Right cardiac atrium (tissue), 5 donors: Measurements from ENCODE around the gene RTRAF. TPM values are rescaled to one million over a fixed set of nuclear protein-coding genes. Genes with fewer than 3 reads are reported as not detected.
A peak's percentile ranks its signal among the peaks of the same experiment; 100 is the strongest.

ENCODE experiments used
- ATAC-seq, 2 donors: fragments of 200-7000 bp; cut with Tn5 transposase; one replicate each; pipeline versions ENCODE4 v1.8.0 to v1.9.1; 2020; ENCODE audit warnings: moderate library complexity in 2 of 2, mild to moderate bottlenecking in 1 of 2
- DNase-seq, 3 donors: peaks; one replicate each; pipeline ENCODE4 v3.0.0-alpha.2; 2020
- H3K27ac ChIP-seq: one replicate; pipeline ENCODE4 v1.5.1; 2013; ENCODE audit warnings: mild to moderate bottlenecking, low read length, control low read depth, moderate library complexity
- H3K27me3 ChIP-seq: one replicate; pipeline ENCODE4 v1.6.1; 2013; ENCODE audit not compliant: control insufficient read depth, insufficient read depth
- H3K4me1 ChIP-seq: one replicate; pipeline ENCODE4 v1.6.1; 2013; ENCODE audit warnings: low read length; ENCODE audit not compliant: control insufficient read depth, insufficient read depth
- H3K4me3 ChIP-seq: one replicate; pipeline ENCODE4 v1.5.1; 2013; ENCODE audit warnings: low read length, control low read depth
- H3K9me3 ChIP-seq: one replicate; pipeline ENCODE4 v1.6.1; 2013; ENCODE audit warnings: low read length; ENCODE audit not compliant: control insufficient read depth
- WGBS: extraction: QIAGEN DNeasy Blood & Tissue Kit; methylation state at CpG from one replicate; pipeline ENCODE4 v1.1.7; 2013; 5-methylcytosine and 5-hydroxymethylcytosine counted together
- intact Hi-C, 4 donors: fragments of 100-400 bp; cut with DNase I; formaldehyde crosslinking; loops; one replicate each; pipeline versions ENCODE4 v1.11.0 to v1.14.0; 2022 to 2023
- polyA plus RNA-seq: library from polyadenylated mRNA; stranded (reverse); fragments of 200-250 nt; gene quantifications from one replicate; pipeline ENCODE4 v1.2.3, GENCODE V29; 2013
- total RNA-seq, 4 donors: library from RNA; stranded (reverse); fragmentation: NEBNext Ultra II Directional; extraction: Animal tissue kit (Norgen Biotek cat#: 25700); gene quantifications; one replicate each; pipeline ENCODE4 v1.2.1, GENCODE V29; 2021
- donor health status: healthy with polysubstance abuse.
- donor health status: DM: no; HTN: yes; CAD: no.
- donor health status: DM: no; HTN: no; CAD: no.
- donor health status: DM: no; HTN: yes; CAD: no; lungs with severe emphysema.
- donor health status: DM: yes; HTN: yes; CAD: no.

RTRAF gene
- total and polyA plus RNA-seq, 5 donors = 160 to 217 (median 190) TPM

DNA sequence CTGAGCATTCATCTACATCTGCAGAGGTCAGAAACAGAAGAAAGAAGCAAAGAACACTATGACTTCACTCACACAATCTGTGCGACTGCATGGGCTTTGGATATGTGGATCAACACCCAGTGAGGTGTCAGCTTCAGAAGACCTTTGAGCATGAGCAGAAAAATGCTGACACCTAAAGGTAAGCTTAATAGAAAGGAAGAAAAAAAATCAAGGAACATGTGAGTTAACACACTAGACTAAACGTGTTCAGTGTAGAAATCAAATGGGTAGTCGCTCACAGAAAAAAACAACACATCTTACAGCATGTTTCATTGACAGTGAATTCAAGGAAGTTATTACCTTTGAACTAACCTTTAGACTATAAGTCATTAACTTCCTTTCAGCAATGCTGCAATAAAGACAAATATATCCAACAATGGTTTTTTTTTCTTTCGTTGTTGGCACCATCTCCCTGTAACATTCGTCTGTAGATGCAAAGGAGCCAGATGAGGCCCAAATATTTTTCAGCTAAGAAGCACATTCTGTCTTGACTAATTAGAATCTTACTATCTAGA, 30.9 kb downstream of the RTRAF start:
- WGBS = 45% methylated on average over 5 of the region's 5 CpGs
- no peak for DNase-seq
- no peak for ATAC-seq
- Histone ChIP-seq H3K27me3 (no peaks in the 10 kb centered on the region), H3K4me1 (peaks cover 29% of the 10 kb centered on the region), H3K9me3 (no peaks in the 10 kb centered on the region), H3K4me3 (no peak overlapping the region), H3K27ac (no peak overlapping the region)
- intact Hi-C loops = no loop called here

DNA sequence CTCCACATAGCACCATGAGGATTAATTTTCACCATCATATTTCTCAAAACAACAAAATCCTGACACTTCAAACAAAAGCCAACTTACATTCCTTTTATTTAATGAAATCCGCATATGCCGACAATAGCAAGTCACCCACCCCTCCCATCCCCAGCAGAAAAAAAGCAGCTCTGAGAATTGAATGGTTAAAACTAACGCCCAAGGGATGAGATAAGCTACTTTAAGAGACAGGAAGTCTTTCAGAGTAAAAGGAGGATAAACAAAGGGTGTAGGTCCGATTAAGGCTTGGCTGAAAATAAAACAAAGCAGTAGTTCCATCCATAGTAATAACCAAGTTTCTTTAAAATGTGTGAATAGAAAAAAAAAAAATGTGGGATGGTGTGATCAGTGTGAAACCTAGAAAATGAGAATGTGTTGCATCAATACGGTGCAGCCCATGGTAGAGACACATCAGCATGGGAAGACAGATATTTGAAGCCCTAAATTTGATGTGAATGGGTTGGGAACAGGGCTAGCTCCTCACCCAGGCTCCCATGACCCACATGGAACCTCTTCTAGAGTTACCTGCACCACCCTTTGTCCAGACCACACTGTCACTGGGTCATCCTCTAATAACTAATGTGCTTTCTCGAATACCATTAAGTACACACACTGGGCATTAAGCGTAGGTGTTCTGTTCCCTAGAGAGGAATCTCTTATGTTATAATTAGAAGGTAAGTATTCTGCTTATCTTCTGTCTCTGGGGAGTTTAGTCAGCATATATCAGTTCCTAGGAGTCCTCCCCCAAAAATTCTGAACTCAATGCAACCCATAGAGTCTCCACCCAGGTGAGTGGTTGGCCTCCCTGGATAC, 31.7 kb downstream of the RTRAF start:
- H3K4me3 ChIP-seq = no peak overlapping the region
- no peak for DNase-seq
- 33% methylated on average over 7 of the region's 7 CpGs for WGBS
- H3K27ac ChIP-seq = peak overlapping the region; percentile 72
- ATAC-seq = peak in 1 of 2 donors; percentile 71
- H3K9me3 ChIP-seq = no peaks in the 10 kb centered on the region
- intact Hi-C loops = no loop called here
- H3K27me3 ChIP-seq = no peaks in the 10 kb centered on the region
- peaks cover 34% of the 10 kb centered on the region for H3K4me1 ChIP-seq

GRCh38 chr14:52021957-52022600, 32.7 kb downstream of the RTRAF start:
- peak; percentile 8 to 53 for ATAC-seq
- H3K4me1 ChIP-seq = peaks cover 30% of the 10 kb centered on the region

GRCh38 chr14:52023518-52023917, 34.2 kb downstream of the RTRAF start:
- intact Hi-C loops = no loop called here
- ATAC-seq (peak in 1 of 2 donors; percentile 56), DNase-seq (peak in 1 of 3 donors; percentile 74)
- Histone ChIP-seq H3K27ac (peak overlapping the region; percentile 45), H3K4me1 (peaks cover 30% of the 10 kb centered on the region), H3K9me3 (no peaks in the 10 kb centered on the region), H3K27me3 (no peaks in the 10 kb centered on the region), H3K4me3 (no peak overlapping the region)
- WGBS = 22% methylated on average over 1 of the region's 1 CpG

More at GRCh38 chr14:52021957-52022600, 32.7 kb downstream of the RTRAF start:
- DNase-seq = no peak
- intact Hi-C loops = no loop called here
- Histone ChIP-seq H3K9me3 (no peaks in the 10 kb centered on the region), H3K27me3 (no peaks in the 10 kb centered on the region), H3K27ac (peak overlapping the region; percentile 72), H3K4me3 (no peak overlapping the region)
- 49% methylated on average over 6 of the region's 6 CpGs for WGBS

GRCh38 chr14:52025310-52025709, 36.0 kb downstream of the RTRAF start:
- H3K27me3 ChIP-seq = no peaks in the 10 kb centered on the region
- peaks cover 30% of the 10 kb centered on the region for H3K4me1 ChIP-seq
- no peak overlapping the region for H3K4me3 ChIP-seq
- DNase-seq = no peak
- H3K27ac ChIP-seq = peak overlapping the region; percentile 75
- intact Hi-C loops = no loop called here
- no peaks in the 10 kb centered on the region for H3K9me3 ChIP-seq
- ATAC-seq = peak; percentile 63 to 87

DNA sequence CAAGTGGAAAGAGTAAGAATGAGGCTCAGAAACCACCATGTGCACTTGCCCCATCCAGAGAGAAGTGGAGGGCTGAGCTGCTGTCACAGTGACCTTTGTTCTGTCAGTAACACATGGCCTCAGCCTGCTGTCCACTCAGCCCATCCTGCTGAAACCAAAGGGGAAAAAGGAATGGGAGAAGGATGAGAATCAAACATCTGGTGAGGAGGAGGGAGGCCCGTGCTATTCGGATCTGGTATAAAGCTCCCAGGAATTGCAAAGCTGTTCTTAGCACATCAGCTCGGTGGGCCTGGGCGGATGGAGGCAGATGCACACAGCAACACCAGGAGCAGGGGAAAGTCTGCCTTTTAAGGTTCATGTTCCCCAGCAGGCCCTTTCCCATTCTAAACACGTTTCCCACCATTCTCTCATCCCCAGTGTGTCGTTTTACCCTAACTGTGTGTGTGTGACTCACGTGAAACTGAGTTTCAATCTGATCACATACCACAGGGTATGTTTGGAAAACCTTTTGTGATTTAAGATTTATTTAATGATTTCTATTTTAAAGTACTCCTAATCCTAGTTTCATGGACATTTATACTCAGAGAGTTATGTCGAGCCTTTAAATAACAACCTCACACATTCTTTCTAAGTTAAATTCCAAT, 36.8 kb downstream of the RTRAF start:
- no peak for ATAC-seq

GRCh38 chr14:52026901-52027300, 37.6 kb downstream of the RTRAF start:
- Histone ChIP-seq H3K9me3 (no peaks in the 10 kb centered on the region), H3K27ac (peak overlapping the region; percentile 28), H3K4me3 (no peak overlapping the region), H3K4me1 (peaks cover 34% of the 10 kb centered on the region), H3K27me3 (no peaks in the 10 kb centered on the region)
- DNase-seq (no peak), ATAC-seq (peak in 1 of 2 donors; percentile 25)
- WGBS = 53% methylated on average over 10 of the region's 10 CpGs
- intact Hi-C loops = no loop called here

More for the DNA sequence above, 36.8 kb downstream of the RTRAF start:
- peak overlapping the region; percentile 62 for H3K27ac ChIP-seq
- no peak overlapping the region for H3K4me3 ChIP-seq
- DNase-seq = no peak
- intact Hi-C loops = no loop called here
- peaks cover 30% of the 10 kb centered on the region for H3K4me1 ChIP-seq
- H3K27me3 ChIP-seq = no peaks in the 10 kb centered on the region
- 80% methylated on average over 8 of the region's 8 CpGs for WGBS
- no peaks in the 10 kb centered on the region for H3K9me3 ChIP-seq

DNA sequence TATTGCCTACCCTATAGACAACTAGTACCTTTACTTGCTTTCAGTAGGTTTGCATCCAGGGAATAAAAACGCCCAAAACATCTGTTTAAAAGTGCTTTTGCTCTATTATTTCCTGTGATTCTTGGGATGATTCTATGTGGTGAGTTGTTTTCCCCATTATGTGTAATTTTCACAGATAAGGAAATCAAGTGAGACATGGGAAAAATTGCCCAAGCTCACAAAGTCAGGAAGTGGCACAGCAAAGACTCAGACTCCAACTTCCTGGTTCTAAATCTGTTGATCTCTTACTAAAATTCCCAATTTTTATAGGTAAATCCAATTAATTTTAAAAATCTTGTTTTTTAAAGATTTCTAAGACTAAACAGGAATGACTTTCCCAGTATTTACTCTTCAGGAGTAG, 40.5 kb downstream of the RTRAF start:
- DNase-seq (no peak), ATAC-seq (no peak)
- WGBS = 37% methylated on average over 1 of the region's 1 CpG
- H3K27me3 ChIP-seq = no peaks in the 10 kb centered on the region
- H3K4me1 ChIP-seq = peaks cover 16% of the 10 kb centered on the region
- intact Hi-C loops = loop anchor here in 1 of 4 donors (5.0 kb wide), 1 partner anchor 37 kb away; the partner anchor contains the start of gene NID2
- H3K27ac ChIP-seq = no peak overlapping the region
- no peaks in the 10 kb centered on the region for H3K9me3 ChIP-seq
- no peak overlapping the region for H3K4me3 ChIP-seq

DNA sequence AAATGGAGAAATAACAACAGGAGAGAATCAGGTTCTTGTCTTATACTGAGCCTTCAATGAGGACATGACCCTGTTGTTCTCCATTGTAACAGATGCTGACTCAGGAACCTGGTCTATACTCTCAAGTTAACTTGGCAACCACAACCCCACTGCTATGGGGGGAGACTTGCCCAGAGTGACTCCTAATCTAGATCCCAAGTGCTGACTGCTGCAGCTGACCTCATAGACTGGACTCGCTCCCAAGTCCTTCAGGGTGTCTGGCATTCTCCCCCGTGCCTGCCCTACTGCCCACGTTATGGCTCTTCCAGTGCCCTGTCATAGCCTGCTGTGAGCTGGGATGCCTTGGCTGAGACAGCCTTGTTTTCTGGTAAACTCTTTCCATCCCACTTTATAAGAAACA, 42.4 kb downstream of the RTRAF start:
- no peak overlapping the region for H3K4me3 ChIP-seq
- intact Hi-C loops = loop anchor here in 1 of 4 donors (5.0 kb wide), 1 partner anchor 36 kb away; the partner anchor contains the start of gene NID2
- peak overlapping the region; percentile 93 for H3K27ac ChIP-seq
- DNase-seq (peak; percentile 72 to 86 (median 83)), ATAC-seq (peak; percentile 93 to 95)
- 38% methylated on average over 3 of the region's 3 CpGs for WGBS
- H3K9me3 ChIP-seq = no peaks in the 10 kb centered on the region
- H3K4me1 ChIP-seq = peaks cover 8% of the 10 kb centered on the region
- no peaks in the 10 kb centered on the region for H3K27me3 ChIP-seq

- DNase-seq (no peak), ATAC-seq (peak; percentile 31 to 41)
- no peaks in the 10 kb centered on the region for H3K9me3 ChIP-seq
- no peak overlapping the region for H3K4me3 ChIP-seq
- H3K27ac ChIP-seq = peak overlapping the region; percentile 93
- intact Hi-C loops = loop anchor here in 1 of 4 donors (5.0 kb wide), 1 partner anchor 35 kb away; the partner anchor contains the start of gene NID2
- H3K4me1 ChIP-seq = peaks cover 5% of the 10 kb centered on the region
- 41% methylated on average over 7 of the region's 7 CpGs for WGBS
- H3K27me3 ChIP-seq = no peaks in the 10 kb centered on the region
Observed at GRCh38 chr14:52032204-52032801, 43.0 kb downstream of the RTRAF start.
